ENCODE measurements around the gene DCTD.

DNA sequence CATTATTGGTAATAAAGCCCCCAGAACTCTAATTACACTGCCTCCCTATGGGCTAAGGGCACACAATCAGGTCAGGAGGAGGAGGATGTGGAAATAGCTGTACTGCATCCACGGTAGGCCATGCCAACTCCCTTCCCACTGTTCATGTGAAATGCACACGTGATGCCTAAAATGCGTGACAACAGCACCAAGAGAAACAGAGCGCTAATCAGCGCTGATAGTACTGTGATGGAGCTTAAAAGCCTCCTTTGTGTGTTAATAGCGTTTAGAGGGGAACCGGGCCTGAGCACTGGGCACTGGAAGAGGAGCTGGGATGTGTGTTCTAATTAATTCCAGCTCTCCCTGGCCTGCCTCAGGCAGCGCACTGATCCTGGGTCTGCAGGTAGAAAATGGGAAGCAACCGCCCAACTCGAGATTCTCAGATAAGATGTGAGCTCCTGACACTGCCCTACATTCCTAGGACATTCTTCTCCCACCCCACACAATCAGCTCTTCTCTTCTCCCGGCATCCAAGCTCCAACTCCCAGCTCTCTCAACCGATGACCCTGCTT lies 12.9 kb downstream of the DCTD start:
- TF ChIP-seq, protein P1, sequence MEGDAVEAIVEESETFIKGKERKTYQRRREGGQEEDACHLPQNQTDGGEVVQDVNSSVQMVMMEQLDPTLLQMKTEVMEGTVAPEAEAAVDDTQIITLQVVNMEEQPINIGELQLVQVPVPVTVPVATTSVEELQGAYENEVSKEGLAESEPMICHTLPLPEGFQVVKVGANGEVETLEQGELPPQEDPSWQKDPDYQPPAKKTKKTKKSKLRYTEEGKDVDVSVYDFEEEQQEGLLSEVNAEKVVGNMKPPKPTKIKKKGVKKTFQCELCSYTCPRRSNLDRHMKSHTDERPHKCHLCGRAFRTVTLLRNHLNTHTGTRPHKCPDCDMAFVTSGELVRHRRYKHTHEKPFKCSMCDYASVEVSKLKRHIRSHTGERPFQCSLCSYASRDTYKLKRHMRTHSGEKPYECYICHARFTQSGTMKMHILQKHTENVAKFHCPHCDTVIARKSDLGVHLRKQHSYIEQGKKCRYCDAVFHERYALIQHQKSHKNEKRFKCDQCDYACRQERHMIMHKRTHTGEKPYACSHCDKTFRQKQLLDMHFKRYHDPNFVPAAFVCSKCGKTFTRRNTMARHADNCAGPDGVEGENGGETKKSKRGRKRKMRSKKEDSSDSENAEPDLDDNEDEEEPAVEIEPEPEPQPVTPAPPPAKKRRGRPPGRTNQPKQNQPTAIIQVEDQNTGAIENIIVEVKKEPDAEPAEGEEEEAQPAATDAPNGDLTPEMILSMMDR (IDR thresholded peaks at IDR 0.05): no peak
- TF ChIP-seq EZH2phosphoT487 (IDR thresholded peaks at IDR 0.05): no peak
